Smooth muscle cell of the coronary artery (primary cell): Measurements from ENCODE around the gene CYBB. TPM values are rescaled to one million over a fixed set of nuclear protein-coding genes. Genes with fewer than 3 reads are reported as not detected.

Source experiments
- total RNA-seq: library from RNA; depleted of rRNA; stranded (reverse); fragments of >200 nt; gene quantifications from 2 replicates; pipeline ENCODE4 v1.2.3, GENCODE V29; 2014; ENCODE audit warnings: low replicate concordance

Gene CYBB
- total RNA-seq = not detected in 2 replicates

DNA sequence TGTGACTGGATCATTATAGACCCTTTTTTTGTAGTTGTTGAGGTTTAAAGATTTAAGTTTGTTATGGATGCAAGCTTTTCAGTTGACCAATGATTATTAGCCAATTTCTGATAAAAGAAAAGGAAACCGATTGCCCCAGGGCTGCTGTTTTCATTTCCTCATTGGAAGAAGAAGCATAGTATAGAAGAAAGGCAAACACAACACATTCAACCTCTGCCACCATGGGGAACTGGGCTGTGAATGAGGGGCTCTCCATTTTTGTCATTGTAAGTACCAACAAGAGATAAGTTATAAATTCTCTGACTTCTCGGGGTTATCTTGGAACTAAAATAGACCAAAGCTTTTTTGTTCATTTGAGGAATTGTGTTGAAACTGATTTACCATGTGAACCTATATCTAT, at the start of gene CYBB:
Gene CYBB, plus strand, starts transcription at position 203 of the 400 bp plus-strand sequence. Its CDS starts 19 bp downstream, at position 222.

DNA sequence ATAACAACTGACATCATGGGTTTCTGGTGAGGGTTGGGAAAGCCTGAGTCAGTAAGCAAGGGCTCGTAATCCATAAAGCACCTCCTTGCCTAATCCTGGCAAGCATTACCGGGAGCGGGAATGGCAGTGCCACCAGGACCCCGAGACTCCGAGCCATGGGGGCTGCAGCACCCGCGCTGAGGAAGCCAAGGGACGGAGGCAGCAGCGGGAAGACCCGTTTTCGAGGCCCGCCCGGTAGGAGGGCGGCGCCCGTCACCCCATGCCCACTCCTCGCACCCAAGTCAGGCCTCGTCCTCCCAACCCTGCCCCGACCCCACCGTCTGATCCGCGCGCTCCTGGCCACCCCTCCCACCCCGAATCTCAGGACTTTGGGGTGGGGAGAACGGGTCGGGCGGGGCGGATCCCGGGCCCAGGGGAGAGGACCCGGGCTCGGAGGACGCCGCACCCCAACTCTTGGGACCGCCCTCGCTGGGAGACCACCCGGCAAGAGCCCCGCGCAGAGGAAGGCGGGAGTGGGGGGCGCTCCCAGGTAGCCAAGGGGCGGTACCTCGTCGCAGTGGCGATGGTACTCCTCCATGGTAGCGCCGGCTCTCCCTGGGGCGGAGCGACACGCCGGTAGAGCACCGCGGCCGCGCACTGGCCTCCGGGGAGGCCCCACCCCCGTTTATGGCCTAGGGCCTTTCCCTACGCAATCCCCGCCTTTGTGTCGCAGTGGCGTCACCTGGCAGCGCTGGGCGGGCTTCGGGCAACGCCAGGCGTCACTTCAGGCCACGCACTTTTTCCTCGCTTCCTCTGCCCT, 67.3 kb downstream of the CYBB start, which contains the start of gene DYNLT3:
Gene DYNLT3, minus strand, starts transcription at position 638 of the 799 bp plus-strand sequence. Its CDS starts 61 bp downstream, at position 577.

Other genes starting within 250 kb of the CYBB start
- gene LANCL3, start 208.4 kb upstream of the CYBB start, total RNA-seq = 0.08 TPM in 1 of 2 replicates, not detected in the other
- gene XK, start 94.3 kb upstream of the CYBB start, total RNA-seq = 0.15 TPM in 1 of 2 replicates, not detected in the other
- 45.9 and 52.1 TPM in 2 replicates for gene DYNLT3, start 67.5 kb downstream of the CYBB start, total RNA-seq
- gene SYTL5, start 226.5 kb downstream of the CYBB start, total RNA-seq = 0.35 and 0.60 TPM in 2 replicates